Endothelial cell (in vitro differentiated cells): Measurements from ENCODE around the gene CDK9. TPM values are rescaled to one million over a fixed set of nuclear protein-coding genes. Genes with fewer than 3 reads are reported as not detected.

Experiments
- DNase-seq: peaks from one replicate; pipeline ENCODE4 v3.0.0; 2021; ENCODE audit warnings: low spot score
- H3K27ac Mint-ChIP-seq: one replicate; pipeline ENCODE4 v1.8.0; 2021; ENCODE audit warnings: mixed read lengths, inconsistent platforms; ENCODE audit not compliant: unreplicated experiment
- H3K27me3 Mint-ChIP-seq: one replicate; pipeline ENCODE4 v1.8.0; 2021; ENCODE audit warnings: mild to moderate bottlenecking, moderate library complexity, mixed read lengths, inconsistent platforms; ENCODE audit not compliant: unreplicated experiment
- H3K36me3 Mint-ChIP-seq: one replicate; pipeline ENCODE4 v1.8.0; 2021; ENCODE audit warnings: mild to moderate bottlenecking, low read depth, mixed read lengths, inconsistent platforms; ENCODE audit not compliant: unreplicated experiment
- H3K4me1 Mint-ChIP-seq: one replicate; pipeline ENCODE4 v1.8.0; 2021; ENCODE audit warnings: mild to moderate bottlenecking, mixed read lengths, inconsistent platforms; ENCODE audit not compliant: unreplicated experiment
- H3K4me3 Mint-ChIP-seq: one replicate; pipeline ENCODE4 v1.8.0; 2021; ENCODE audit warnings: mild to moderate bottlenecking, mixed read lengths, inconsistent platforms; ENCODE audit not compliant: unreplicated experiment
- H3K9me3 Mint-ChIP-seq: one replicate; pipeline ENCODE4 v1.8.0; 2021; ENCODE audit warnings: mixed read lengths, inconsistent platforms; ENCODE audit not compliant: unreplicated experiment
- total RNA-seq: library from RNA; stranded (reverse); fragmentation: NEBNext Ultra II Directional; extraction: Animal tissue kit (Norgen Biotek cat#: 25700); gene quantifications from one replicate; pipeline ENCODE4 v1.2.1, GENCODE V29; 2021; ENCODE audit not compliant: unreplicated experiment
- TF ChIP-seq, protein P1 (sequence below): fragments of 200-600 bp; sonication (generic); IDR thresholded peaks from one replicate; pipeline ENCODE4 v1.5.0; 2021; ENCODE audit warnings: antibody characterized with exemption; ENCODE audit not compliant: unreplicated experiment

CDK9 gene
- total RNA-seq, 1 donor from 2014 or later = 188 TPM

DNA sequence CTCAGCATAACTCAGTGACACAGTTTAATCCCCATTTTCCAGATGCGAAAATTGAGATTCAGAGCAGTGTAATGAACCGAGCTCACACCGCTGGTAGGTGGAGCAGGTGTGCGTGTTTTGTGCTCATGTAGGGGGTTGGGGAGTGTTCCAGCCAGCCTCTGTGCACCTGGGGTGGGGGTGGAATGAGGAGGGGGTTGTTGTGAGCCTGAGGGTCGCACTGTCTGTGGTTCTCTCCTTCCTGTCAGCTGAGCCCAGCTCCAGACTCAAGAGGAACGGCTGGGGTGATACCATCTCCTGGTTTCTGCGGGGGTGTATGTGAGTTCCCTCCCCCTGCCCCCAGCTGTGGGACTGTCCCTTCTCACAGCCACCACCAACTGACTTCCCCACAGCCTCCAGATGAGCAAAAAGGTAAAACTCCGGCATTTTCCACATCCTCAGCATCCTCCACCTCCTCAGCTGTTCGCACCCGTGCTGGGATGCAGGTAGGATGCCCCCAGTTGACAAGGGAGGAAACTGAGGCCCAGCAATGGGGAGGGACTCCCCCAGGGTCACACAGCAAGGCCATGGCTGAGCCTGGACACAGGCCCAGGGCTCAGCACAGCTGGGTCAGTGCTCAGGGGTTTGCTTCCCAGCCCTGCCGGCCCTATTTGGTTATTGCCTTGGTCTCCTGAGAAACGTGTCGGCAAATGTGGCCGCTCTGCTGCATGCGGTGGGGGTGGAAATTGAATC is 9.5 kb upstream of the CDK9 start:
- Mint-ChIP-seq H3K27ac (no peak overlapping the region), H3K27me3 (no peaks in the 10 kb centered on the region), H3K4me3 (no peak overlapping the region), H3K4me1 (peaks cover 9% of the 10 kb centered on the region), H3K9me3 (no peaks in the 10 kb centered on the region), H3K36me3 (no peaks in the 10 kb centered on the region)
- peak; percentile 43 for DNase-seq
- TF ChIP-seq, protein P1, sequence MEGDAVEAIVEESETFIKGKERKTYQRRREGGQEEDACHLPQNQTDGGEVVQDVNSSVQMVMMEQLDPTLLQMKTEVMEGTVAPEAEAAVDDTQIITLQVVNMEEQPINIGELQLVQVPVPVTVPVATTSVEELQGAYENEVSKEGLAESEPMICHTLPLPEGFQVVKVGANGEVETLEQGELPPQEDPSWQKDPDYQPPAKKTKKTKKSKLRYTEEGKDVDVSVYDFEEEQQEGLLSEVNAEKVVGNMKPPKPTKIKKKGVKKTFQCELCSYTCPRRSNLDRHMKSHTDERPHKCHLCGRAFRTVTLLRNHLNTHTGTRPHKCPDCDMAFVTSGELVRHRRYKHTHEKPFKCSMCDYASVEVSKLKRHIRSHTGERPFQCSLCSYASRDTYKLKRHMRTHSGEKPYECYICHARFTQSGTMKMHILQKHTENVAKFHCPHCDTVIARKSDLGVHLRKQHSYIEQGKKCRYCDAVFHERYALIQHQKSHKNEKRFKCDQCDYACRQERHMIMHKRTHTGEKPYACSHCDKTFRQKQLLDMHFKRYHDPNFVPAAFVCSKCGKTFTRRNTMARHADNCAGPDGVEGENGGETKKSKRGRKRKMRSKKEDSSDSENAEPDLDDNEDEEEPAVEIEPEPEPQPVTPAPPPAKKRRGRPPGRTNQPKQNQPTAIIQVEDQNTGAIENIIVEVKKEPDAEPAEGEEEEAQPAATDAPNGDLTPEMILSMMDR = no peak

DNA sequence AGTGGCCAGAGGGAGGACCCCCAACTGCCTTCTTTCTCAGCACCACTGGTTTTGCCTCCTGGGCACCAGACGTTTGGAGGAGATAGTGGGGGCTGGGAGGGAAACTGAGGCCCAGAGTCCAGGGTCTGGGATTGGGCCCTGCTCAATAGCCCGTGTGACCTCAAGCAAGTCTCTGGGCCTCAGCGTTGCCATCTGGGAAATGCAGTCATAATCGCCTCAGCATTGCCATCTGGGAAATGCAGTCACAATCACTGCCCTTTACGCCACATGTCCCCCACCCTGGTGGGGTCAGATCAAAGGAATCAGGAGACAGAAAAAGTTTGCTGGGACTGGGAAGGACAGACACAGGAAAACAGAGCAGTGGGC is 8.9 kb upstream of the CDK9 start:
- Mint-ChIP-seq H3K36me3 (no peaks in the 10 kb centered on the region), H3K4me1 (peaks cover 7% of the 10 kb centered on the region), H3K27ac (no peak overlapping the region), H3K4me3 (no peak overlapping the region), H3K9me3 (no peaks in the 10 kb centered on the region), H3K27me3 (no peaks in the 10 kb centered on the region)
- TF ChIP-seq, protein P1 = no peak
- no peak for DNase-seq

DNA sequence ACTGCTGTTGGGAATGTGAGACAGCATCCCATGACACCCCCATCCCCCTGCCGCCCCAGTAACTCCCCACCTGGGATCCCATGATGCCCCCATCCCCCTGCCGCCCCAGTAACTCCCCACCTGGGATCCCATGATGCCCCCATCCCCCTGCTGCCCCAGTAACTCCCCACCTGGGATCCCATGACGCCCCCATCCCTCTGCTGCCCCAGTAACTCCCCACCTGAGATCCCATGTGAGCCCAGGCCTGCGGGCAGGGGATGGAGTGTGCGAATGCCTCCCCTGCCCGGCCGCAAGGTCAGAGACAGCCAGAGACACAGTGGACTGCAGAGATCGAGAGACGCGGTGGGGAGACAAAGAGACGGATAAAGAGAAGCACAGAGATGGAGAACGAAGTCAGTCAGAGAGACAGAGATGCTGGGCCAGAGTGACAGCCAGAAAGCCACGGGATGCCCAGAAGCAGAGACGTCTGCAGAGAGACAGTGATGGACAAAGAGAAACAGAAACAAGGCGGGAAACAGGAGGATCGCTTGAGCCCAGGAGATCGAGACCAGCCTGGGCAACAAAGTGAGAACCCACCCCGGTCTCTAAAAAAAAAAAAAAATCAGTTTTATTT is 8.4 kb upstream of the CDK9 start:
- Mint-ChIP-seq H3K4me1 (peaks cover 7% of the 10 kb centered on the region), H3K9me3 (no peaks in the 10 kb centered on the region), H3K27ac (no peak overlapping the region), H3K27me3 (no peaks in the 10 kb centered on the region), H3K36me3 (no peaks in the 10 kb centered on the region), H3K4me3 (no peak overlapping the region)
- DNase-seq = no peak
- TF ChIP-seq, protein P1 = no peak

DNA sequence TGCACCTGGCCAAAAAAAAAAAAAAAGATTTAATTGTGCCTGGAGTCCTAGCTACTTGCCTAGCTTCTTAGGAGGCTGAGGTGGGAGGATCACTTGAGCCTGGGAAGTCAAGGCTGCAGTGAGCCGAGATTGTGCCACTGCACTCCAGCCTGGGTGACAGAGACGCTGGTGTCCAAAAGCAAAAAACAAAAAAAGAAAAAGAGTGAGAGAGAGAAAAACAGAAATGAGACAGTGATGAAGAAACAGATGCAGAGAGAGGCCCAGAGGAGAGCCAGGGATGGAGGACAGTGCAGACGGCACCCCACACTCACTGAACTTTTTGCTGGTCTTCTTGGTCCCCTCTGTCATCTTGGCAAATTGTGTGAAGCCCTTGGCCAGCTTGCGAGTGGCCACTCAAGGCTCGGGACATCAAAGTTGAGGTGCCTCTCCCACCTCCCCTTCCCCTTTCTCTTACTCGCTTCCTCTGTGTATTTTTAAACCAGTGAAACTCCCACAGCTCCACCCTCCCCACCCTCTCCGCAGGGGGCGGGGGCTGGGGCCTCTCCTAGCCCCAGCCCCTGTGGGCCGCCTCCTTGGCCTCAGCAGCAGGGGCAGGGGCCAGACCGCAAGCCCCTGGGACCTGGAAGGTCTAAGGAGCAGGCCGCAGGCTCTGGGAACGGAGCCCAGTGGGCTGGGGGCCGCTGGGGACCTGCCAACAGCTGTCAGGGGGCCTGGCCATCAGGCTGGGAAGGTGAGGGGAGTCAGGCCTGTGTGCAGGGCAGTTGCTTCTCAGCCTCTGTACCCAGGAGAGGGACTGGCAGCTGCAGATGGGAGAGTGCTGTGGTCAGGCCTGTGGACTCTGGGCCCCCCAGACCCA is 7.3 kb upstream of the CDK9 start, which contains the start of gene SH2D3C:
Gene SH2D3C (minus strand): TSS at position 387 of the 856 bp plus-strand sequence. CDS start 39 bp downstream, at position 348.
- peaks cover 7% of the 10 kb centered on the region for H3K4me1 Mint-ChIP-seq
- H3K36me3 Mint-ChIP-seq = no peaks in the 10 kb centered on the region
- no peak for DNase-seq
- no peaks in the 10 kb centered on the region for H3K27me3 Mint-ChIP-seq
- H3K27ac Mint-ChIP-seq = no peak within 1 kb of the TSS
- TF ChIP-seq, protein P1 = no peak
- H3K4me3 Mint-ChIP-seq = no peak within 1 kb of the TSS
- no peaks in the 10 kb centered on the region for H3K9me3 Mint-ChIP-seq
